AG04450 (cell line): ENCODE data around the gene ARHGEF38. TPM values are rescaled to one million over a fixed set of nuclear protein-coding genes. Genes with fewer than 3 reads are reported as not detected.

ENCODE experiments used
- CTCF ChIA-PET: fragments of 300-600, 350-600 bp; formaldehyde crosslinking; extraction: SDS; loops from one replicate; lab custom pipeline; 2022; ENCODE audit warnings: antibody characterized with exemption, inconsistent platforms; lab: Charles Lee
- POLR2A ChIA-PET: fragments of 350-600 bp; formaldehyde crosslinking; extraction: SDS; loops from one replicate; lab custom pipeline; 2021; ENCODE audit warnings: antibody characterized with exemption, inconsistent platforms; lab: Yijun Ruan, JAX
- DNase-seq: peaks from one replicate; pipeline ENCODE4 v3.0.0-alpha.2; 2011; ENCODE audit warnings: low read depth, low spot score
- H3K27ac ChIP-seq: one replicate; pipeline ENCODE4 v1.5.1; 2012; ENCODE audit warnings: low read depth, low read length, control low read depth
- H3K27me3 ChIP-seq: one replicate; pipeline ENCODE4 v1.6.0; 2012; ENCODE audit warnings: low read length; ENCODE audit not compliant: control insufficient read depth, insufficient read depth
- H3K4me3 ChIP-seq: 2 replicates; pipeline ENCODE4 v1.5.1; 2011; ENCODE audit warnings: mild to moderate bottlenecking, low read depth, low read length, control low read depth
- H3K9me3 ChIP-seq: 2 replicates; pipeline ENCODE4 v1.5.1; 2012; ENCODE audit warnings: low read length; ENCODE audit not compliant: control insufficient read depth, insufficient read depth
- polyA plus RNA-seq: library from polyadenylated mRNA; depleted of rRNA; stranded (reverse); fragments of >200 nt; gene quantifications from 2 replicates; pipeline ENCODE4 v1.2.3, GENCODE V29; 2011
- TF ChIP-seq, protein P1 (sequence below): IDR thresholded peaks from 2 replicates; pipeline ENCODE4 v1.5.1; 2011; ENCODE audit warnings: low read depth, low read length, control low read depth, inconsistent platforms

ARHGEF38 gene
- polyA plus RNA-seq, 1 experiment = not detected

DNA sequence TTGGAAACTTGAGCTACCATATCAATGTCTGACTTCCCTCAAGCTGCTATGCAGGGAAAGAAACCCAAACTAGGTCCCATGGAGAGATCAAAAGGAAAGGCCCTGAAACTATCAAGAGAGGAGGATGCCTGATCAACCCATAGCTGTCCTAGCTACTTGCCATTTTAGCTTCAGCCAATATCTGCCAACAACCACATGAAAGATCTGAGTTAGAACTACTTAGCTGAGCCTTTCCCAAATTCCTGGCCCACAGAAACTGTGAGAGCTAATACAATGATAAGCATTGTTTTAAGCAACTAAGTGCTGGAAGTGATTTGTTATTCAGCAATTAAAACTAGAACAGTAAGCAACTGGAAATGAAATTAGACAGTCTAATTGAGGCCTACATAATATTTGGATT lies 6.3 kb upstream of the ARHGEF38 start:
- TF ChIP-seq, protein P1, sequence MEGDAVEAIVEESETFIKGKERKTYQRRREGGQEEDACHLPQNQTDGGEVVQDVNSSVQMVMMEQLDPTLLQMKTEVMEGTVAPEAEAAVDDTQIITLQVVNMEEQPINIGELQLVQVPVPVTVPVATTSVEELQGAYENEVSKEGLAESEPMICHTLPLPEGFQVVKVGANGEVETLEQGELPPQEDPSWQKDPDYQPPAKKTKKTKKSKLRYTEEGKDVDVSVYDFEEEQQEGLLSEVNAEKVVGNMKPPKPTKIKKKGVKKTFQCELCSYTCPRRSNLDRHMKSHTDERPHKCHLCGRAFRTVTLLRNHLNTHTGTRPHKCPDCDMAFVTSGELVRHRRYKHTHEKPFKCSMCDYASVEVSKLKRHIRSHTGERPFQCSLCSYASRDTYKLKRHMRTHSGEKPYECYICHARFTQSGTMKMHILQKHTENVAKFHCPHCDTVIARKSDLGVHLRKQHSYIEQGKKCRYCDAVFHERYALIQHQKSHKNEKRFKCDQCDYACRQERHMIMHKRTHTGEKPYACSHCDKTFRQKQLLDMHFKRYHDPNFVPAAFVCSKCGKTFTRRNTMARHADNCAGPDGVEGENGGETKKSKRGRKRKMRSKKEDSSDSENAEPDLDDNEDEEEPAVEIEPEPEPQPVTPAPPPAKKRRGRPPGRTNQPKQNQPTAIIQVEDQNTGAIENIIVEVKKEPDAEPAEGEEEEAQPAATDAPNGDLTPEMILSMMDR = no peak
- ChIA-PET POLR2A (no interaction called here), CTCF (interaction anchor here (0.5 kb wide), 1 partner anchor 21 kb away, joined by 3 read pairs; no protein-coding TSS in a partner anchor)
- no peak for DNase-seq
- no peaks in the 10 kb centered on the region for H3K27me3 ChIP-seq
- no peak overlapping the region for H3K4me3 ChIP-seq
- no peak overlapping the region for H3K27ac ChIP-seq
- H3K9me3 ChIP-seq = no peaks in the 10 kb centered on the region

- Histone ChIP-seq H3K27ac (no peak overlapping the region), H3K9me3 (no peaks in the 10 kb centered on the region), H3K4me3 (no peak overlapping the region), H3K27me3 (no peaks in the 10 kb centered on the region)
- ChIA-PET POLR2A (no interaction called here), CTCF (no interaction called here)
- TF ChIP-seq, protein P1 = no peak
- DNase-seq = no peak
Observed at GRCh38 chr4:105547769-105548168, 4.7 kb upstream of the ARHGEF38 start.

- DNase-seq = no peak
- H3K4me3 ChIP-seq = no peak overlapping the region
- CTCF ChIA-PET = no interaction called here
- H3K27ac ChIP-seq = no peak overlapping the region
- no peaks in the 10 kb centered on the region for H3K9me3 ChIP-seq
- POLR2A ChIA-PET = no interaction called here
- H3K27me3 ChIP-seq = no peaks in the 10 kb centered on the region
- TF ChIP-seq, protein P1 = no peak
Observed at GRCh38 chr4:105548483-105548882, 3.9 kb upstream of the ARHGEF38 start.

DNA sequence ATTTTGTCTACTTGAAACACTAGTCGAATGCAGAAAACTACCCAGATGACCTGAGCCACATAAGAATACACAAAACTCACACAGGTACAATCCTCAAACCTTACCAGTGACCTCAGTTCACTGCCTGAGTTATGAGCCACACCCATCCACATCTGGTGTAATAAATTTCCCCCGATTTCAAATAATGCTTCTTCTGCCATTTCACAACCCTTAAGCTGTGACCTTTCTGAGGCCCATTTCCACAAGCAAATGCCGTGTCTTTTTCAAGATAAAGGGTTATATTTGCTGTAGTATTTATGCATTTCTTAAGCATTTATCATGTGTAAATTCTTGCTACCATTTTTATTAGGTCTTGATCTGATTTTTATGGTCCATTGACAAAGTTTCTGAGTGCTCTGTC lies 1.8 kb upstream of the ARHGEF38 start:
- CTCF ChIA-PET = no interaction called here
- H3K27me3 ChIP-seq = no peaks in the 10 kb centered on the region
- H3K27ac ChIP-seq = no peak overlapping the region
- no peaks in the 10 kb centered on the region for H3K9me3 ChIP-seq
- no peak overlapping the region for H3K4me3 ChIP-seq
- TF ChIP-seq, protein P1 = no peak
- POLR2A ChIA-PET = no interaction called here
- DNase-seq = no peak

- CTCF ChIA-PET = no interaction called here
- no peaks in the 10 kb centered on the region for H3K9me3 ChIP-seq
- DNase-seq = no peak
- no peak overlapping the region for H3K27ac ChIP-seq
- no peak overlapping the region for H3K4me3 ChIP-seq
- TF ChIP-seq, protein P1 = no peak
- no peaks in the 10 kb centered on the region for H3K27me3 ChIP-seq
- POLR2A ChIA-PET = no interaction called here
Observed at GRCh38 chr4:105555409-105555808, 3.0 kb downstream of the ARHGEF38 start.
